Loucy (cell line): ENCODE data around the gene PPM1G.

Experiments
- H2AFZ ChIP-seq: fragments of 200-600 bp; sonication (generic); 2 replicates; pipeline ENCODE4 v1.6.0; 2016; ENCODE audit warnings: antibody characterized with exemption, mild to moderate bottlenecking, low read length, moderate library complexity
- H3F3A ChIP-seq: fragments of 200-600 bp; 2 replicates; pipeline ENCODE4 v1.6.0; 2016; ENCODE audit warnings: antibody characterized with exemption, low read depth, mild to moderate bottlenecking
- H3K27me3 ChIP-seq: fragments of 200-600 bp; sonication (generic); 2 replicates; pipeline ENCODE4 v1.6.1; 2014; ENCODE audit warnings: low read length, mild to moderate bottlenecking; ENCODE audit not compliant: insufficient read depth, poor library complexity, severe bottlenecking
- H3K36me3 ChIP-seq: fragments of 200-600 bp; sonication (generic); 2 replicates; pipeline ENCODE4 v1.6.1; 2016; ENCODE audit warnings: low read length; ENCODE audit not compliant: insufficient read depth
- H3K4me1 ChIP-seq: fragments of 200-600 bp; sonication (generic); 2 replicates; pipeline ENCODE4 v1.5.1; 2014; ENCODE audit warnings: low read length, mild to moderate bottlenecking; ENCODE audit not compliant: insufficient read depth, poor library complexity, severe bottlenecking
- H3K4me2 ChIP-seq: fragments of 200-600 bp; sonication (generic); 2 replicates; pipeline ENCODE4 v1.6.0; 2014; ENCODE audit warnings: antibody characterized with exemption, low read length, low read depth, mild to moderate bottlenecking; ENCODE audit not compliant: poor library complexity, severe bottlenecking
- H3K4me3 ChIP-seq: fragments of 200-600 bp; sonication (generic); 2 replicates; pipeline ENCODE4 v1.5.1; 2014; ENCODE audit warnings: low read length, mild to moderate bottlenecking, mixed read lengths; ENCODE audit not compliant: poor library complexity, severe bottlenecking
- H3K79me2 ChIP-seq: fragments of 200-600 bp; sonication (generic); 2 replicates; pipeline ENCODE4 v1.6.1; 2014; ENCODE audit warnings: low read length; ENCODE audit not compliant: insufficient read depth
- H3K9ac ChIP-seq: fragments of 200-600 bp; sonication (generic); 2 replicates; pipeline ENCODE4 v1.6.0; 2014; ENCODE audit warnings: mild to moderate bottlenecking, low read depth, low read length, moderate library complexity; ENCODE audit not compliant: poor library complexity, severe bottlenecking
- H3K9me2 ChIP-seq: fragments of 200-600 bp; sonication (generic); replicated peaks from 2 replicates; pipeline ENCODE4 v1.6.1; 2016; ENCODE audit warnings: low read depth, low read length, mixed read lengths
- H3K9me3 ChIP-seq: fragments of 200-600 bp; sonication (generic); 2 replicates; pipeline ENCODE4 v1.6.1; 2014; ENCODE audit warnings: mild to moderate bottlenecking, antibody characterized with exemption, low read length, low read depth; ENCODE audit not compliant: insufficient read depth
- H4K20me1 ChIP-seq: fragments of 200-600 bp; sonication (generic); 2 replicates; pipeline ENCODE4 v1.6.0; 2014; ENCODE audit warnings: antibody characterized with exemption, low read length, mild to moderate bottlenecking; ENCODE audit not compliant: insufficient read depth, poor library complexity, severe bottlenecking
- EZH2phosphoT487 ChIP-seq: fragments of 200-600 bp; IDR thresholded peaks from 2 replicates; pipeline ENCODE4 v1.6.1; 2018; ENCODE audit warnings: antibody characterized with exemption, mild to moderate bottlenecking, moderate library complexity, borderline replicate concordance
- TF ChIP-seq, protein P1 (sequence below): fragments of 200-600 bp; sonication (generic); conservative IDR thresholded peaks from 2 replicates; pipeline ENCODE4 v1.5.1; 2014; ENCODE audit warnings: mild to moderate bottlenecking, antibody characterized with exemption, low read length

Gene PPM1G

DNA sequence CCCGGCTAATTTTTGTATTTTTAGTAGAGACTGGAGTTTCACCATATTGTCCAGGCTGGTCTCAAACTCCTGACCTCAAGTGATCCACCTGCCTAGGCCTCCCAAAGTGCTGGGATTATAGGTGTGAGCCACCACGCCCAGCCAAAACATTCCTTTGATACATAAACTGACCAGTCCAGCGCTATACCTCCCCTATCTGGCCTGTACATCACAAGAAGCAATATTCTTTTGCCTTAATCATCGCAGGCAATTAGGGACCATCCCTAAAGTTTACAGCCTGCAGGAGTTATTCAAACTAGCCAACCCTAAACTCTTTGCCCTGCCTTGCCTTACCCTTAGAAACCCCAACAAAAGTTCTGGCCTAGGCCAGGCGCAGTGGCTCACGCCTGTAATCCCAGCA, 6.8 kb upstream of the PPM1G start:
- H3K9ac ChIP-seq, result no peak overlapping the region
- H3K4me3 ChIP-seq, result no peak overlapping the region
- TF ChIP-seq, protein P1, sequence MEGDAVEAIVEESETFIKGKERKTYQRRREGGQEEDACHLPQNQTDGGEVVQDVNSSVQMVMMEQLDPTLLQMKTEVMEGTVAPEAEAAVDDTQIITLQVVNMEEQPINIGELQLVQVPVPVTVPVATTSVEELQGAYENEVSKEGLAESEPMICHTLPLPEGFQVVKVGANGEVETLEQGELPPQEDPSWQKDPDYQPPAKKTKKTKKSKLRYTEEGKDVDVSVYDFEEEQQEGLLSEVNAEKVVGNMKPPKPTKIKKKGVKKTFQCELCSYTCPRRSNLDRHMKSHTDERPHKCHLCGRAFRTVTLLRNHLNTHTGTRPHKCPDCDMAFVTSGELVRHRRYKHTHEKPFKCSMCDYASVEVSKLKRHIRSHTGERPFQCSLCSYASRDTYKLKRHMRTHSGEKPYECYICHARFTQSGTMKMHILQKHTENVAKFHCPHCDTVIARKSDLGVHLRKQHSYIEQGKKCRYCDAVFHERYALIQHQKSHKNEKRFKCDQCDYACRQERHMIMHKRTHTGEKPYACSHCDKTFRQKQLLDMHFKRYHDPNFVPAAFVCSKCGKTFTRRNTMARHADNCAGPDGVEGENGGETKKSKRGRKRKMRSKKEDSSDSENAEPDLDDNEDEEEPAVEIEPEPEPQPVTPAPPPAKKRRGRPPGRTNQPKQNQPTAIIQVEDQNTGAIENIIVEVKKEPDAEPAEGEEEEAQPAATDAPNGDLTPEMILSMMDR, result no peak
- no peak overlapping the region for H2AFZ ChIP-seq
- H3K4me1 ChIP-seq, result no peaks in the 10 kb centered on the region
- H3K4me2 ChIP-seq, result no peak overlapping the region
- H3F3A ChIP-seq, result no peaks in the 10 kb centered on the region
- no peaks in the 10 kb centered on the region for H3K9me3 ChIP-seq
- no peaks in the 10 kb centered on the region for H3K79me2 ChIP-seq
- no peaks in the 10 kb centered on the region for H3K27me3 ChIP-seq
- no peaks in the 10 kb centered on the region for H4K20me1 ChIP-seq
- no peaks in the 10 kb centered on the region for H3K9me2 ChIP-seq
- H3K36me3 ChIP-seq, result no peaks in the 10 kb centered on the region

DNA sequence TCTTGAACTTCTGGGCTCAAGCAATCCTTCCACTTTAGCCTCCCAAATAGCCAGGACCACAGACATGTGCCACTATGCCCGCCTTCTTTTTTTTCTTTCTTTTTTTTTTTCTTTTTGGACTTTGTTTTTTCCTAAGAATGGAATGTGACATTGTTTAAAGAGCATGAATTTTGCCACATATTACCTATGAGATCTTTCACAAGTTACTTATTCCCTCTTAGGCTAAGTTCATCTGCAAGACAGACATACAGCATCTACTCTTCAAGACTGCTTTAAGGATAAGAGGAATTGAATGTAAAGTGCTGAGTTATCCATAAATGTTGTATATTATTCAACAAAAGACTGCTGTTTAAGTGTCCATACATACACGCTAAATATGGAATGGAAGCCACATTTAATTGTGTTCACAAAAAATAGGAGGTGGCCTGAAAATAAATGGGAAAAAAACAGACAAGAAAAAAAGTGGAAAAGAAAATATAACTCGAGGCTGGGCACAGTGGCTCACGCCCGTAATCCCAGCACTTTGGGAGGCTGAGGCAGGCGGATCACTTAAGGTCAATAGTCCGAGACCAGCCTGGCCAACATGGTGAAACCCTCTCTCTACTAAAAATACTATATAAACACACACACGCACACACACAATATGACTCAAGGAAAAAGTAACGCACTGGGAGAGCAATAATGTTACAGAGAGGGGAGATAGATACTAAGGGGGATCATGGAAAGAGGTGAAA, 3.2 kb upstream of the PPM1G start:
- Histone ChIP-seq H3K4me1 (peaks cover 17% of the 10 kb centered on the region), H3K36me3 (no peaks in the 10 kb centered on the region), H3K4me2 (no peak overlapping the region), H4K20me1 (peaks cover 17% of the 10 kb centered on the region), H3K79me2 (peaks cover 18% of the 10 kb centered on the region), H3K4me3 (no peak overlapping the region), H3K9me2 (no peaks in the 10 kb centered on the region), H3K27me3 (no peaks in the 10 kb centered on the region), H3K9me3 (no peaks in the 10 kb centered on the region), H2AFZ (peak overlapping the region; percentile 44; the same call in 1 of the 2 replicates), H3F3A (no peaks in the 10 kb centered on the region), H3K9ac (no peak overlapping the region)
- TF ChIP-seq, protein P1, result no peak
- no peak for TF ChIP-seq EZH2phosphoT487

GRCh38 chr2:27408601-27409320, 630 bp downstream of the PPM1G start:
- H3K36me3 ChIP-seq, result no peaks in the 10 kb centered on the region
- no peaks in the 10 kb centered on the region for H3K9me2 ChIP-seq
- H3K4me2 ChIP-seq, result peak overlapping the region; percentile 85
- H3K79me2 ChIP-seq, result peaks cover 56% of the 10 kb centered on the region
- peak overlapping the region; percentile 99 for H3K4me3 ChIP-seq
- H3K27me3 ChIP-seq, result no peaks in the 10 kb centered on the region
- H4K20me1 ChIP-seq, result peaks cover 51% of the 10 kb centered on the region
- no peak for TF ChIP-seq EZH2phosphoT487
- TF ChIP-seq, protein P1, result no peak
- peak overlapping the region; percentile 80 for H2AFZ ChIP-seq
- H3F3A ChIP-seq, result no peaks in the 10 kb centered on the region
- no peaks in the 10 kb centered on the region for H3K9me3 ChIP-seq
- peaks cover 41% of the 10 kb centered on the region for H3K4me1 ChIP-seq
- H3K9ac ChIP-seq, result peak overlapping the region; percentile 79
